IPS-NIHi7 (cell line): ENCODE data around the gene ADGRB3.

ENCODE experiments used
- DNase-seq: peaks from one replicate; pipeline ENCODE4 v3.0.0; 2012; ENCODE audit warnings: mixed read lengths; ENCODE audit errors: extremely low spot score

ADGRB3 gene

GRCh38 chr6:69026715-69027114, 391.6 kb downstream of the ADGRB3 start:
- DNase-seq: no peak

- no peak for DNase-seq
Measured at GRCh38 chr6:69027861-69028260, 392.8 kb downstream of the ADGRB3 start.

- no peak for DNase-seq
Measured at GRCh38 chr6:69038841-69039240, 403.8 kb downstream of the ADGRB3 start.

- DNase-seq: no peak
Measured at GRCh38 chr6:69042297-69042696, 407.2 kb downstream of the ADGRB3 start.

GRCh38 chr6:69044534-69044933, 409.5 kb downstream of the ADGRB3 start:
- DNase-seq: no peak

GRCh38 chr6:69059413-69059812, 424.3 kb downstream of the ADGRB3 start:
- DNase-seq: no peak

- no peak for DNase-seq
Measured at GRCh38 chr6:69061066-69061465, 426.0 kb downstream of the ADGRB3 start.

GRCh38 chr6:69063401-69063800, 428.3 kb downstream of the ADGRB3 start:
- no peak for DNase-seq

- no peak for DNase-seq
Measured at GRCh38 chr6:69064226-69064625, 429.1 kb downstream of the ADGRB3 start.

- DNase-seq: no peak
Measured at GRCh38 chr6:69069881-69070280, 434.8 kb downstream of the ADGRB3 start.

- no peak for DNase-seq
Measured at GRCh38 chr6:69072796-69073195, 437.7 kb downstream of the ADGRB3 start.

GRCh38 chr6:69084746-69085335, 449.8 kb downstream of the ADGRB3 start:
- no peak for DNase-seq

GRCh38 chr6:69086689-69087088, 451.6 kb downstream of the ADGRB3 start:
- DNase-seq: no peak

- no peak for DNase-seq
Measured at GRCh38 chr6:69089539-69089938, 454.5 kb downstream of the ADGRB3 start.

- no peak for DNase-seq
Measured at GRCh38 chr6:69090132-69090531, 455.1 kb downstream of the ADGRB3 start.

- DNase-seq: no peak
Measured at GRCh38 chr6:69096681-69097080, 461.6 kb downstream of the ADGRB3 start.

- no peak for DNase-seq
Measured at GRCh38 chr6:69097948-69098347, 462.9 kb downstream of the ADGRB3 start.

GRCh38 chr6:69098910-69099309, 463.8 kb downstream of the ADGRB3 start:
- no peak for DNase-seq

- DNase-seq: no peak
Measured at GRCh38 chr6:69100772-69101171, 465.7 kb downstream of the ADGRB3 start.

- no peak for DNase-seq
Measured at GRCh38 chr6:69102416-69102815, 467.3 kb downstream of the ADGRB3 start.

- peak; percentile 42 for DNase-seq
Measured at GRCh38 chr6:69105288-69105687, 470.2 kb downstream of the ADGRB3 start.

- no peak for DNase-seq
Measured at GRCh38 chr6:69106511-69106910, 471.4 kb downstream of the ADGRB3 start.

GRCh38 chr6:69111301-69111700, 476.2 kb downstream of the ADGRB3 start:
- no peak for DNase-seq

- no peak for DNase-seq
Measured at GRCh38 chr6:69116658-69117057, 481.6 kb downstream of the ADGRB3 start.
